Keratinocyte (primary cell): ENCODE measurements around the gene PITX3. TPM values are rescaled to one million over a fixed set of nuclear protein-coding genes. Genes with fewer than 3 reads are reported as not detected.

ENCODE experiments used
- DNase-seq: peaks from one replicate; pipeline ENCODE4 v3.0.0-alpha.2; 2011; ENCODE audit warnings: low read depth, missing footprints, low spot score
- FAIRE-seq: peaks from 2 replicates; lab custom pipeline; 2011; peaks lifted over from hg19 to GRCh38; lab: Jason Lieb, UNC
- H2AFZ ChIP-seq: 2 replicates; pipeline ENCODE4 v1.6.0; 2012; ENCODE audit warnings: low read length, control low read depth, inconsistent platforms; ENCODE audit not compliant: control insufficient read depth
- H3K27ac ChIP-seq: 2 replicates; pipeline ENCODE4 v1.5.1; 2011; ENCODE audit warnings: low read length; ENCODE audit not compliant: control insufficient read depth, insufficient read depth
- H3K27me3 ChIP-seq: 3 replicates; pipeline ENCODE4 v1.6.0; 2011; ENCODE audit warnings: low read length; ENCODE audit not compliant: control insufficient read depth, insufficient read depth; ENCODE audit errors: extremely low read depth
- H3K36me3 ChIP-seq, 2 experiments: 2 replicates in 1 of 2; 3 replicates in 1 of 2; pipeline ENCODE4 v1.5.1; 2011; ENCODE audit warnings: low read length in 2 of 2, mild to moderate bottlenecking in 1 of 2; ENCODE audit not compliant: control insufficient read depth in 2 of 2, insufficient read depth in 2 of 2; ENCODE audit errors: extremely low read depth in 1 of 2
- H3K4me1 ChIP-seq: 3 replicates; pipeline ENCODE4 v1.5.1; 2011; ENCODE audit warnings: low read length; ENCODE audit not compliant: control insufficient read depth, insufficient read depth; ENCODE audit errors: extremely low read depth
- H3K4me2 ChIP-seq: 3 replicates; pipeline ENCODE4 v1.6.0; 2011; ENCODE audit warnings: low read depth, low read length; ENCODE audit not compliant: control insufficient read depth, insufficient read depth; ENCODE audit errors: extremely low read depth
- H3K4me3 ChIP-seq, 3 experiments: fragments of 200-600 bp in 1 of 3; sonication (generic) in 1 of 3; 2 replicates in 2 of 3; 3 replicates in 1 of 3; pipeline ENCODE4 v1.5.1; 2011 to 2016; ENCODE audit warnings: low read length in 3 of 3, mild to moderate bottlenecking in 3 of 3, control low read depth in 2 of 3, inconsistent platforms in 1 of 3, low read depth in 1 of 3, mixed read lengths in 1 of 3, mixed run types in 1 of 3, moderate library complexity in 1 of 3; ENCODE audit not compliant: control insufficient read depth in 2 of 3, insufficient read depth in 2 of 3; ENCODE audit errors: extremely low read depth in 1 of 3
- H3K79me2 ChIP-seq: 2 replicates; pipeline ENCODE4 v1.6.0; 2012; ENCODE audit warnings: low read length; ENCODE audit not compliant: control insufficient read depth, insufficient read depth
- H3K9ac ChIP-seq: 3 replicates; pipeline ENCODE4 v1.6.0; 2011; ENCODE audit warnings: low read length; ENCODE audit not compliant: control insufficient read depth, insufficient read depth; ENCODE audit errors: extremely low read depth
- H3K9me1 ChIP-seq: 3 replicates; pipeline ENCODE4 v1.6.0; 2011; ENCODE audit warnings: low read length; ENCODE audit not compliant: control insufficient read depth, insufficient read depth; ENCODE audit errors: extremely low read depth
- H3K9me3 ChIP-seq: 2 replicates; pipeline ENCODE4 v1.5.1; 2012; ENCODE audit warnings: low read depth, low read length; ENCODE audit not compliant: control insufficient read depth
- H4K20me1 ChIP-seq: 3 replicates; pipeline ENCODE4 v1.6.0; 2011; ENCODE audit warnings: low read length; ENCODE audit not compliant: control insufficient read depth, insufficient read depth; ENCODE audit errors: extremely low read depth
- CTCF ChIP-seq, 3 experiments: IDR thresholded peaks in 1 of 3; conservative IDR thresholded peaks in 1 of 3; optimal IDR thresholded peaks in 1 of 3; 2 replicates in 2 of 3; 3 replicates in 1 of 3; pipeline versions ENCODE3 to v1.5.1; 2011; ENCODE audit warnings: low read length in 3 of 3, mild to moderate bottlenecking in 3 of 3, moderate library complexity in 2 of 3, control low read depth in 1 of 3, inconsistent platforms in 1 of 3; ENCODE audit not compliant: insufficient read depth in 2 of 3; ENCODE audit errors: extremely low read depth in 1 of 3
- EZH2 ChIP-seq: IDR thresholded peaks from one replicate; pipeline ENCODE4 v1.6.1; 2012; ENCODE audit warnings: inconsistent platforms, mild to moderate bottlenecking, low read length, moderate library complexity
- dilution Hi-C: fragments of 300-500 bp; cut with MboI; formaldehyde crosslinking; loops from one replicate; pipeline ENCODE4 v1.7.0; 2020; ENCODE audit warnings: low sequenced_read_pairs; ENCODE audit not compliant: extremely low pct_ligation_motif_present
- polyA plus RNA-seq, 5 experiments: library from polyadenylated mRNA; depleted of rRNA in 3 of 5; stranded (reverse) in 3 of 5; stranded (forward) in 1 of 5; unstranded in 1 of 5; fragments of >200 nt; gene quantifications; 1 replicate in 1 of 5; 2 replicates in 3 of 5; 3 replicates in 1 of 5; pipeline versions ENCODE4 v1.2.1 to v1.2.3, GENCODE V29; 2011 to 2012; ENCODE audit warnings: missing spikeins in 2 of 5, low read depth in 1 of 5, low replicate concordance in 1 of 5

PITX3 gene
- polyA plus RNA-seq, 1 donor (not counting 4 experiments of a cell fraction or from before 2014, with no cell fraction given): not detected

GRCh38 chr10:102264371-102264770, 23.1 kb upstream of the PITX3 start:
- Histone ChIP-seq H3K27me3 (no peaks in the 10 kb centered on the region), H3K79me2 (peaks cover 47% of the 10 kb centered on the region), H3K9me3 (no peaks in the 10 kb centered on the region), H4K20me1 (peaks cover 7% of the 10 kb centered on the region), H3K4me1 (no peaks in the 10 kb centered on the region), H3K4me3 (no peak overlapping the region), H3K9ac (no peak overlapping the region), H3K36me3 (peaks cover 3 to 6% of the 10 kb centered on the region in 2 experiments), H3K27ac (no peak overlapping the region), H2AFZ (no peak overlapping the region), H3K9me1 (no peaks in the 10 kb centered on the region), H3K4me2 (no peak overlapping the region)
- DNase-seq (no peak), FAIRE-seq (no peak)
- TF ChIP-seq CTCF (optimal IDR thresholded peaks at IDR 0.05 in 1 of 3, IDR thresholded peaks at IDR 0.05 in 1 of 3, conservative IDR thresholded peaks at IDR 0.05 in 1 of 3; ENCODE audit: extremely low read depth in 1 of 3, insufficient read depth in 2 of 3, low read length in 3 of 3): no peak
- no peak for TF ChIP-seq EZH2
- dilution Hi-C loops: no loop called here

- Histone ChIP-seq H4K20me1 (peaks cover 4% of the 10 kb centered on the region), H3K27ac (no peak overlapping the region), H3K36me3 (peaks cover 0 to 3% of the 10 kb centered on the region in 2 experiments), H3K4me1 (no peaks in the 10 kb centered on the region), H3K9me3 (no peaks in the 10 kb centered on the region), H3K9ac (no peak overlapping the region), H3K79me2 (peaks cover 36% of the 10 kb centered on the region), H3K4me3 (no peak overlapping the region), H3K4me2 (no peak overlapping the region), H3K9me1 (no peaks in the 10 kb centered on the region), H2AFZ (no peak overlapping the region), H3K27me3 (no peaks in the 10 kb centered on the region)
- dilution Hi-C loops: no loop called here
- TF ChIP-seq CTCF (optimal IDR thresholded peaks at IDR 0.05 in 1 of 3, IDR thresholded peaks at IDR 0.05 in 1 of 3, conservative IDR thresholded peaks at IDR 0.05 in 1 of 3; ENCODE audit: extremely low read depth in 1 of 3, insufficient read depth in 2 of 3, low read length in 3 of 3) (no peak), EZH2 (no peak)
- no peak for FAIRE-seq
- DNase-seq: no peak
These were observed 21.5 kb upstream of the PITX3 start for GRCh38 chr10:102262744-102263370.
